Measurements from ENCODE around the gene MECP2.

Gene MECP2

DNA sequence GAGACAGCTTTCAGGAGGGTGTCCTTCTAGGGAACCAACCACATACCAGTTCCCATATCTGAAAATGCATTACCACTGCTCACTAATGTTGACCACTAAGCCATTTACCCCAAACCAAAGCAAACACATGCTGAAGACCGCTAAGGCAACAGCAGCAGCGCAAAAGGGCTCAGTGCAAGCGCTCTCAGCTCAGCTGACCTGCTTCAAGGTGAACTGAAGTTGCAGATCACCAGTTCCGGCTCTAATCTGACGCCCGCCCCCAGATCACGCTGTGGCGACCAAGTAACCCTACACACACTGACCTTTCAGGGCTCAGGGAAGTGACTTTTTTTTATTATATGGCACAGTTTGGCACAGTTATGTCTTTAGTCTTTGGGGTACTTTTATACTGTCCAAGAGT is 5.8 kb downstream of the MECP2 start:
- TF ChIP-seq, protein P1, sequence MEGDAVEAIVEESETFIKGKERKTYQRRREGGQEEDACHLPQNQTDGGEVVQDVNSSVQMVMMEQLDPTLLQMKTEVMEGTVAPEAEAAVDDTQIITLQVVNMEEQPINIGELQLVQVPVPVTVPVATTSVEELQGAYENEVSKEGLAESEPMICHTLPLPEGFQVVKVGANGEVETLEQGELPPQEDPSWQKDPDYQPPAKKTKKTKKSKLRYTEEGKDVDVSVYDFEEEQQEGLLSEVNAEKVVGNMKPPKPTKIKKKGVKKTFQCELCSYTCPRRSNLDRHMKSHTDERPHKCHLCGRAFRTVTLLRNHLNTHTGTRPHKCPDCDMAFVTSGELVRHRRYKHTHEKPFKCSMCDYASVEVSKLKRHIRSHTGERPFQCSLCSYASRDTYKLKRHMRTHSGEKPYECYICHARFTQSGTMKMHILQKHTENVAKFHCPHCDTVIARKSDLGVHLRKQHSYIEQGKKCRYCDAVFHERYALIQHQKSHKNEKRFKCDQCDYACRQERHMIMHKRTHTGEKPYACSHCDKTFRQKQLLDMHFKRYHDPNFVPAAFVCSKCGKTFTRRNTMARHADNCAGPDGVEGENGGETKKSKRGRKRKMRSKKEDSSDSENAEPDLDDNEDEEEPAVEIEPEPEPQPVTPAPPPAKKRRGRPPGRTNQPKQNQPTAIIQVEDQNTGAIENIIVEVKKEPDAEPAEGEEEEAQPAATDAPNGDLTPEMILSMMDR (IDR thresholded peaks at IDR 0.05), result no peak
- no peak for TF ChIP-seq ZFX (IDR thresholded peaks at IDR 0.05; ENCODE audit: borderline replicate concordance)
- H3K27ac ChIP-seq, result no peak overlapping the region

DNA sequence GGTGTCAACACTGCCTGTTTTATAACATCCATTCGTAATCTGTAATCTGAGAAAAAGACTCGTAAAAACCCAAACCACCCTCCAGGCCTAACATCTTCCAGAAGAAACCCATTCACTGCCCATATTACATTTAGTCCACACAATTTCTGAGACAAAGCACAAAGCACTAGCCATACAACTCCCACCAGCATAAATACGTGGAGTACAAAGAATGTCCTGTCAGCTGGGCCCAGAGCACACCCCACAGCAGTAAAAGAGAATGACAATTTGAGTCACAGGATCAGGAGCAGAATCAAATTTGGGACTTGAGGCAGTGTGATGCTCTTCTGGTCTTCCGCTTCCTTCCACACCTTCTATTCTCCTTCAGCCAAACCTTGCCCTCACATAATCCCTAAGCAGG is 6.8 kb downstream of the MECP2 start:
- TF ChIP-seq, protein P1 (IDR thresholded peaks at IDR 0.05), result no peak
- no peak for TF ChIP-seq ZFX (IDR thresholded peaks at IDR 0.05; ENCODE audit: borderline replicate concordance)
- no peak overlapping the region for H3K27ac ChIP-seq

DNA sequence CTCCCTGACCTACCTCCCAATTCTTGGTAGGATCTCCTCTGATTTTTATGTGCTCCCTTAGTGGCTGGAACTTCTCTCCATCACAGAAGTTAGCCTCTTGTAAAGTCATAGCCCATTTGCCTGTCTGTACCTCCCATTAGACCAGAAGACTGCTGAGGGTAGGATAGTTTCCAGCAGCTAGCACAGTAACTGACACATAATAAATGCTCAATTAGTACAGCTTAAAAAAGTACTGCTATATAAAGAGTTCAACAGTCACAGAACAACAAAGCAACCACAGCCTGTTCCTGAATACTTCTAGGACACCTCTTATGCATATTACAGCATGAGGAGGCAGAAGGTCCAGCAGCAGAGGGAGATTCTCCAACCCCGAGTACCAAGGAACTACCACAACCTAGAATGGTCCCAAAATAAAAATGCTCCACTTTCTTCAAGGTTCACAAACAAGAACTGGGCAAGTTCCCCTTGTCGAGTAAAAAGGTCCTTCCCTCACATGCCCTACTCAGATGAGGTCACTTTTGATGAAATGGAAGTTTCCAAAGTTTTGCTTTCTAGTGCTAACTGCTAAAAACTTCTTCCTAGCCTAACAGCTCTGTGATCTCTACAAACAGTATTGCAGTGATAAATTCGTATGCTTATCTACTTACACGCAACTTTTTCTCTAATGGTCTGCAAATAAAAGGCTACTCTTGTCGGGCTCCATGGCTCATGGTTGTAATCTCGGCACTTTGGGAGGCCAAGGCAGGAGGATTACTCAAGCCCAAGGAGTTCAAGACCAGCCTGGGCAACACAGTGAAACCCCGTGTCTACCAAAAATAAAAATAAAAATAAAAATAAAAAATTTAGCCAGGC is 12.8 kb downstream of the MECP2 start:
- TF ChIP-seq, protein P1 (IDR thresholded peaks at IDR 0.05), result no peak
- TF ChIP-seq ZFX (IDR thresholded peaks at IDR 0.05; ENCODE audit: borderline replicate concordance), result no peak
- H3K27ac ChIP-seq, result no peak overlapping the region

DNA sequence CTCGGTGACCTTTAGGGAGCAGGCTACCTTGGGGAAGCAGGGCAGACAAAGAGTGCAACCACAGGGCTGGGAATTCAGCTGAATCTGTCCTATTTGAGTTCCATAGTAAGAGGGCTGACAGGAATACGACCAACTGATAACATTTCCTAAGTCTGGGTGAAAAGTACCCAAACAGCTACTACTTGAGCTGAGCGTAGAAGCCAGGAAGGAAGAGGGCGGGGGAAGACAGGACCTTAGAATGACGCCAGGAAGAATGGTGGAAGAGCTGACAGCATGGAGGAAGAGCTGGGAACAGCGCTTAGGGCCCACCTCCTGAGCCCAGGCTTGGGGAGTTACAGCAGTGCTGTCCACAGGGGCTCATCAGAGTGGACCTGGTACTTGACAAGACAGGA is 14.4 kb downstream of the MECP2 start:
- no peak overlapping the region for H3K27ac ChIP-seq
- TF ChIP-seq, protein P1 (IDR thresholded peaks at IDR 0.05), result no peak
- TF ChIP-seq ZFX (IDR thresholded peaks at IDR 0.05; ENCODE audit: borderline replicate concordance), result no peak

DNA sequence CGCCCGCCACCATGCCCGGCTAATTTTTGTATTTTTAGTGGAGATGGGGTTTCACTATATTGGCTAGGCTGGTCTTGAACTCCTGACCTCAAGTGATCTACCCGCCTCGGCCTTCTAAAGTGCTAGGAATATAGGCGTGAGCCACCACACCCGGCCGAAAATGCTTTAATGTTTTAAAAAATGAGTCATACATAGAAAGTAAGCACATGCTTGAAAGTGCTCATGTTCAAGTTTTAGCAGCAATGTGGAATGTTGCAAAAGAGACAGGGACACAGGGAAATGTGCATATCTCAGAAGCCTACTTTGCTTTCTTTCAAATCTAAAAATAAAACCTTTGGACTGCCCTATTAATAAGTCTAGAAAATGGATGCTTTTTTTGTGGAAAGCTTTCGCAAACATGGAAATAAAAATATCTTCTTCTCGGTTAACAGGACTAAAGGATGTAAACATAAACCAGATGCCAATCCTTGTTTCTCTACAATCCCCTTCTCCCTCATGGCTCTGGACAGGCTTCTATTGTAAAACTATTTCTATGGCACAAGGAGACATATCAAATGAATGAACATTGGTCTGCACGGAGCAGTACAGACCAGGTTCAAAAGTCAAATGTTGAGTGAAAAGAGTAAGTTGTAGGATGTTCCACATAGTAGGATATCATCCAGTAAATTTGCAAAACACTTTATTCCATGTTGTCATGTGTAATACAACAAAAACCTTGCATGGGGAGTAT is 15.0 kb downstream of the MECP2 start:
- H3K27ac ChIP-seq, result no peak overlapping the region

DNA sequence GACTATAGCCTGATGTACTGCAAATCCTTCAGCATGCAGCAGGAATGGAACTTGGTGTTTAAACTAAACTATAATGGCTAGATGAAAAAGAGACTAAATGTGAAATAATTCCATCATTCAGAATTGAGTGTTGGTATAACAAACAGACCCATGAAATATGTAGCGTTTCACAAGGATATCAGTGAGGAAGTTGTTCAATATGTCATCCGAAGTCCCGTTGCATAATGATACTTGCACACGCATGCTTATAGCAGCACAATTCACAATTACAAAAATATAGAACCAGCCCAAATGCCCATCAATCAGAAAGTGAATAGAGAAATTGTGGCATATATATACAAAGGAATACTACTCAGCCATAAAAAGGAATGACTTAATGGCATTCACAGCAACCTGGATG is 20.4 kb downstream of the MECP2 start:
- no peak for TF ChIP-seq ZFX (IDR thresholded peaks at IDR 0.05; ENCODE audit: borderline replicate concordance)
- TF ChIP-seq, protein P1 (IDR thresholded peaks at IDR 0.05), result no peak
- H3K27ac ChIP-seq, result no peak overlapping the region

More for the DNA sequence above, 15.0 kb downstream of the MECP2 start:
- TF ChIP-seq, protein P1 (IDR thresholded peaks at IDR 0.05), result no peak
- no peak for TF ChIP-seq ZFX (IDR thresholded peaks at IDR 0.05; ENCODE audit: borderline replicate concordance)

DNA sequence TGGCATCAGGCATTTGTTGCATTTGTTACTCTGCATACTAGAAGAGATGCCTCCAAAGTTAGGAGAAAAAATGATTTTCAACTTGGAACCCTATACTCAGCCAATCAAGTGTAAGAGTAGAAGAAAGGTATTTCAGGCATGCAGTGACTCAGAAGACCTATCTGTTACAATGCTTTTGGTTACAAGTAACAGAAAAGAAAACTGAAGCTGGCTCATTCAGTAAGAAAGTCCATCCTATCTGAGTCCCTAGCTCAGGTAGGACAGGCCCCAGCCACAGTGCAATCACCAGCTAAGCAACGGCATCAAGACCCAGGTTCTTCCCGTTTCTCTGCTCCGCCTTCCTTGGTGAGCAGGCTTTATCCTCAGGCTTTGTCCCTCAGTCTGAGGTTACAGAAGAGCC is 23.3 kb downstream of the MECP2 start:
- TF ChIP-seq ZFX (IDR thresholded peaks at IDR 0.05; ENCODE audit: borderline replicate concordance), result no peak
- TF ChIP-seq, protein P1 (IDR thresholded peaks at IDR 0.05), result no peak
- no peak overlapping the region for H3K27ac ChIP-seq

All from 22Rv1 (cell line).